ENCODE results near the gene CEACAM19.

CEACAM19 gene

GRCh38 chr19:44723299-44723951 lies 52.1 kb downstream of the CEACAM19 start:
- DNase-seq (ENCODE audit: low spot score) = no peak

GRCh38 chr19:44723952-44724319 lies 52.7 kb downstream of the CEACAM19 start:
- peak; percentile 92 for DNase-seq (ENCODE audit: low spot score)

GRCh38 chr19:44725251-44725650 lies 54.0 kb downstream of the CEACAM19 start:
- DNase-seq (ENCODE audit: low spot score) = no peak

- no peak for DNase-seq (ENCODE audit: low spot score)
These were observed 54.4 kb downstream of the CEACAM19 start for GRCh38 chr19:44725684-44726083.

GRCh38 chr19:44726465-44726864 lies 55.2 kb downstream of the CEACAM19 start:
- DNase-seq (ENCODE audit: low spot score) = no peak

GRCh38 chr19:44728178-44728577 lies 56.9 kb downstream of the CEACAM19 start:
- DNase-seq (ENCODE audit: low spot score) = no peak

GRCh38 chr19:44729516-44730033 lies 58.3 kb downstream of the CEACAM19 start:
- no peak for DNase-seq (ENCODE audit: low spot score)

- no peak for DNase-seq (ENCODE audit: low spot score)
These were observed 59.8 kb downstream of the CEACAM19 start for GRCh38 chr19:44731081-44731480.

- DNase-seq (ENCODE audit: low spot score) = no peak
These were observed 60.3 kb downstream of the CEACAM19 start for GRCh38 chr19:44731622-44732021.

GRCh38 chr19:44732235-44733014 lies 61.1 kb downstream of the CEACAM19 start:
- DNase-seq (ENCODE audit: low spot score) = no peak

All from AG08395 (cell line).